22Rv1 (cell line): ENCODE results near the gene PPP6R2.

ENCODE experiments used
- CTCF ChIP-seq: fragments of 450-650 bp; IDR thresholded peaks from 2 replicates; pipeline ENCODE4 v1.5.1; 2017; ENCODE audit warnings: mild to moderate bottlenecking
- ZFX ChIP-seq: fragments of 450-650 bp; IDR thresholded peaks from 2 replicates; pipeline ENCODE4 v1.6.1; 2017; ENCODE audit warnings: antibody characterized with exemption, borderline replicate concordance

GRCh38 chr22:50441428-50441993 is 98.4 kb downstream of the PPP6R2 start:
- TF ChIP-seq CTCF: no peak
- TF ChIP-seq ZFX: no peak
